CD14-positive monocyte (primary cell): ENCODE data around the gene ABCA12. TPM values are rescaled to one million over a fixed set of nuclear protein-coding genes. Genes with fewer than 3 reads are reported as not detected.

Experiments used
- DNase-seq, 3 donors: peaks; one replicate each; pipeline ENCODE4 v3.0.0-alpha.2; 2011 to 2022
- H2AFZ ChIP-seq: 2 replicates; pipeline ENCODE4 v1.6.0; 2012; ENCODE audit warnings: mild to moderate bottlenecking, low read depth, low read length, inconsistent platforms; ENCODE audit not compliant: insufficient read depth, poor library complexity, severe bottlenecking
- H3K27ac ChIP-seq, 2 donors: 1 replicate in 1 of 2; 2 replicates in 1 of 2; pipeline ENCODE4 v1.5.1; 2012 to 2013; ENCODE audit warnings: low read length in 2 of 2, control low read depth in 1 of 2, inconsistent platforms in 1 of 2, low read depth in 1 of 2, mild to moderate bottlenecking in 1 of 2
- H3K27me3 ChIP-seq, 2 donors: one replicate each; pipeline versions ENCODE4 v1.6.0 to v1.6.1; 2011 to 2013; ENCODE audit warnings: low read length in 2 of 2; ENCODE audit not compliant: control insufficient read depth in 2 of 2, insufficient read depth in 2 of 2
- H3K36me3 ChIP-seq, 2 donors: replicated peaks in 1 of 2; 1 replicate in 1 of 2; 2 replicates in 1 of 2; pipeline versions ENCODE4 v1.5.1 to v1.6.1; 2012 to 2013; ENCODE audit warnings: low read length in 2 of 2, control low read depth in 1 of 2, inconsistent platforms in 1 of 2, mild to moderate bottlenecking in 1 of 2; ENCODE audit not compliant: insufficient read depth in 2 of 2, control insufficient read depth in 1 of 2
- H3K4me1 ChIP-seq, 2 donors: 1 replicate in 1 of 2; 2 replicates in 1 of 2; pipeline versions ENCODE4 v1.5.1 to v1.6.1; 2012 to 2013; ENCODE audit warnings: low read length in 2 of 2, control low read depth in 1 of 2, inconsistent platforms in 1 of 2, mild to moderate bottlenecking in 1 of 2, moderate library complexity in 1 of 2; ENCODE audit not compliant: insufficient read depth in 2 of 2, control insufficient read depth in 1 of 2
- H3K4me2 ChIP-seq: replicated peaks from 2 replicates; pipeline ENCODE3; 2012; ENCODE audit warnings: low read length, moderate library complexity, mild to moderate bottlenecking; ENCODE audit not compliant: poor library complexity, severe bottlenecking; ENCODE audit errors: extremely low read depth
- H3K4me3 ChIP-seq, 3 experiments: fragments of 200-600 bp in 1 of 3; sonication (generic) in 1 of 3; replicated peaks in 1 of 3; 1 replicate in 2 of 3; 2 replicates in 1 of 3; pipeline ENCODE4 v1.5.1; 2011 to 2013; ENCODE audit warnings: low read length in 3 of 3, mild to moderate bottlenecking in 3 of 3, control low read depth in 2 of 3, low read depth in 2 of 3, inconsistent platforms in 1 of 3, moderate library complexity in 1 of 3
- H3K79me2 ChIP-seq: 2 replicates; pipeline ENCODE4 v1.6.0; 2012; ENCODE audit warnings: mild to moderate bottlenecking, control low read depth, inconsistent platforms, low read length, moderate library complexity; ENCODE audit not compliant: insufficient read depth
- H3K9ac ChIP-seq: 2 replicates; pipeline ENCODE4 v1.6.0; 2017; ENCODE audit warnings: low read length, mild to moderate bottlenecking; ENCODE audit not compliant: insufficient read depth, poor library complexity, severe bottlenecking
- H3K9me3 ChIP-seq, 2 donors: replicated peaks in 1 of 2; 1 replicate in 1 of 2; 2 replicates in 1 of 2; pipeline versions ENCODE4 v1.5.1 to v1.6.1; 2012 to 2013; ENCODE audit warnings: low read length in 2 of 2, control low read depth in 1 of 2; ENCODE audit not compliant: control insufficient read depth in 1 of 2, insufficient read depth in 1 of 2
- H4K20me1 ChIP-seq: 2 replicates; pipeline ENCODE4 v1.6.0; 2012; ENCODE audit warnings: mild to moderate bottlenecking, low read length, control low read depth, moderate library complexity; ENCODE audit not compliant: insufficient read depth
- H3K27ac Mint-ChIP-seq, 7 donors: one replicate each; pipeline ENCODE4 v1.8.0; 2020; ENCODE audit warnings: mild to moderate bottlenecking in 7 of 7, mixed read lengths in 7 of 7, moderate library complexity in 6 of 7, inconsistent platforms in 2 of 7
- H3K27me3 Mint-ChIP-seq, 3 donors: one replicate each; pipeline ENCODE4 v1.8.0; 2021 to 2022; ENCODE audit warnings: low read depth in 3 of 3, mild to moderate bottlenecking in 3 of 3, mixed read lengths in 3 of 3, moderate library complexity in 3 of 3, inconsistent platforms in 1 of 3
- H3K36me3 Mint-ChIP-seq, 2 donors: one replicate each; pipeline ENCODE4 v1.8.0; 2020; ENCODE audit warnings: mixed read lengths in 2 of 2, inconsistent platforms in 1 of 2, mild to moderate bottlenecking in 1 of 2
- H3K4me1 Mint-ChIP-seq: one replicate; pipeline ENCODE4 v1.8.0; 2020; ENCODE audit warnings: mild to moderate bottlenecking, mixed read lengths
- H3K4me3 Mint-ChIP-seq, 2 donors: one replicate each; pipeline ENCODE4 v1.8.0; 2020; ENCODE audit warnings: mild to moderate bottlenecking in 2 of 2, mixed read lengths in 2 of 2, moderate library complexity in 1 of 2
- H3K9me3 Mint-ChIP-seq, 7 donors: one replicate each; pipeline ENCODE4 v1.8.0; 2020 to 2022; ENCODE audit warnings: mixed read lengths in 7 of 7, mild to moderate bottlenecking in 6 of 7, moderate library complexity in 6 of 7, inconsistent platforms in 2 of 7
- WGBS: methylation state at CpG from one replicate; pipeline ENCODE4 v1.1.5; 2013; ENCODE audit warnings: missing lambda C conversion rate; ENCODE audit not compliant: insufficient coverage; 5-methylcytosine and 5-hydroxymethylcytosine counted together
- intact Hi-C, 2 donors: fragments of 100-400 bp; cut with micrococcal nuclease; formaldehyde crosslinking; loops; one replicate each; pipeline versions ENCODE4 v1.15.0 to v1.15.1; 2023
- polyA plus RNA-seq, 3 donors: library from polyadenylated mRNA; depleted of rRNA in 1 of 3; unstranded in 2 of 3; stranded (reverse) in 1 of 3; fragments of 300-500 nt in 2 of 3; fragments of >200 nt in 1 of 3; fragmentation: Illumina TruSeq in 2 of 3; gene quantifications; 1 replicate in 2 of 3; 2 replicates in 1 of 3; pipeline ENCODE4 v1.2.3, GENCODE V29; 2012 to 2021
- TF ChIP-seq, protein P1 (sequence below): fragments of 200-600 bp; IDR thresholded peaks from one replicate; pipeline ENCODE4 v1.8.0; 2022; ENCODE audit warnings: antibody characterized with exemption, mild to moderate bottlenecking

Gene ABCA12
- polyA plus RNA-seq, 3 donors, result not detected

DNA sequence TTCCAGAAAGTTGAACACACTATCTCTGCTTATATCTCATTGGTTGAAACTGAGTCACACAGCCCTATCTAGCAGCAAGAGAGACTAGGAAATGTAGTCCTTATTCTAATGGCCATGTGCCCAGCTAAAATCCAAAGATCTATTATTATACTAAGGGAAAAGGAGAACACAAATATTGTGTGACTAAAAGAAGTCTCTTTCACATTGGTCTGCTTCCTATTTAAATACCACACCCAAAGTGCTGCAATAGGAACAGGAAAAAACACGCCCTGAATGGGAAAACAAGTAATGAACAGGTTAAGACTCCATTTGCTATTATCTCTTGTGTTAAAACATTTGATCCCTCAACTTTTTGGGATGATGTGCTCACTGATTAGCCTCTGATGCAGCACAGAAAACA lies 242.2 kb downstream of the ABCA12 start:
- Histone ChIP-seq H3K36me3 (no peaks in the 10 kb centered on the region), H4K20me1 (no peaks in the 10 kb centered on the region), H2AFZ (no peak overlapping the region), H3K79me2 (no peaks in the 10 kb centered on the region), H3K9me3 (no peaks in the 10 kb centered on the region), H3K9ac (no peak overlapping the region), H3K4me2 (no peak overlapping the region), H3K27me3 (no peaks in the 10 kb centered on the region), H3K4me3 (no peak overlapping the region), H3K27ac (no peak overlapping the region), H3K4me1 (no peaks in the 10 kb centered on the region)
- no peak for DNase-seq
- peaks cover 0 to 2% (median 0%) of the 10 kb centered on the region in 3 donors for H3K27me3 Mint-ChIP-seq
- H3K36me3 Mint-ChIP-seq, result no peaks in the 10 kb centered on the region
- no CpG with 5 or more reads among the region's 1 CpG for WGBS
- peaks cover 0 to 9% (median 3%) of the 10 kb centered on the region in 7 donors for H3K9me3 Mint-ChIP-seq
- no peak overlapping the region for H3K27ac Mint-ChIP-seq
- intact Hi-C loops, result no loop called here
- H3K4me3 Mint-ChIP-seq, result no peak overlapping the region
- TF ChIP-seq, protein P1, sequence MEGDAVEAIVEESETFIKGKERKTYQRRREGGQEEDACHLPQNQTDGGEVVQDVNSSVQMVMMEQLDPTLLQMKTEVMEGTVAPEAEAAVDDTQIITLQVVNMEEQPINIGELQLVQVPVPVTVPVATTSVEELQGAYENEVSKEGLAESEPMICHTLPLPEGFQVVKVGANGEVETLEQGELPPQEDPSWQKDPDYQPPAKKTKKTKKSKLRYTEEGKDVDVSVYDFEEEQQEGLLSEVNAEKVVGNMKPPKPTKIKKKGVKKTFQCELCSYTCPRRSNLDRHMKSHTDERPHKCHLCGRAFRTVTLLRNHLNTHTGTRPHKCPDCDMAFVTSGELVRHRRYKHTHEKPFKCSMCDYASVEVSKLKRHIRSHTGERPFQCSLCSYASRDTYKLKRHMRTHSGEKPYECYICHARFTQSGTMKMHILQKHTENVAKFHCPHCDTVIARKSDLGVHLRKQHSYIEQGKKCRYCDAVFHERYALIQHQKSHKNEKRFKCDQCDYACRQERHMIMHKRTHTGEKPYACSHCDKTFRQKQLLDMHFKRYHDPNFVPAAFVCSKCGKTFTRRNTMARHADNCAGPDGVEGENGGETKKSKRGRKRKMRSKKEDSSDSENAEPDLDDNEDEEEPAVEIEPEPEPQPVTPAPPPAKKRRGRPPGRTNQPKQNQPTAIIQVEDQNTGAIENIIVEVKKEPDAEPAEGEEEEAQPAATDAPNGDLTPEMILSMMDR, result no peak
- H3K4me1 Mint-ChIP-seq, result peaks cover 5% of the 10 kb centered on the region

DNA sequence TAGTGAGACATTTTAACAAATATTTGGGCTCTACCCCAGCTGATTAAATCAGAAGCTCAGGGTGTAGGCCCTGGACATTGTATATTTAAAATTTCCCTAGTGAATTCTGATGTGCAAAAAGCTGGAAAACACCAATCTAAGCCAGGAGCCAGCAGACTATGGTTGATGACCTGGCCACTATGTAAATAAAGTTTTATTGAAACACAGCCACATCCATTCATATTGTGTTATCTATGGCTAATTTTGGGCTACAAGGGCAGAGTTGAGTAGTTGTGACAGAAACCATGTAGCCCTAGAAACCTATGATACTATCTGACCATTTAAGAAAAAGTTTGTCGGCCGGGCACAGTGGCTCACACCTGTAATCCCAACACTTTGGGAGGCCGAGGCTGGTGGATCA lies 243.0 kb downstream of the ABCA12 start:
- Histone ChIP-seq H3K4me3 (no peak overlapping the region), H3K9ac (no peak overlapping the region), H2AFZ (no peak overlapping the region), H3K27me3 (no peaks in the 10 kb centered on the region), H3K4me1 (no peaks in the 10 kb centered on the region), H3K36me3 (no peaks in the 10 kb centered on the region), H3K4me2 (no peak overlapping the region), H4K20me1 (no peaks in the 10 kb centered on the region), H3K27ac (no peak overlapping the region), H3K9me3 (no peaks in the 10 kb centered on the region), H3K79me2 (no peaks in the 10 kb centered on the region)
- intact Hi-C loops, result no loop called here
- peaks cover 0 to 8% (median 3%) of the 10 kb centered on the region in 7 donors for H3K9me3 Mint-ChIP-seq
- peaks cover 0 to 2% (median 0%) of the 10 kb centered on the region in 3 donors for H3K27me3 Mint-ChIP-seq
- no CpG with 5 or more reads among the region's 3 CpGs for WGBS
- no peak overlapping the region for H3K4me3 Mint-ChIP-seq
- no peak overlapping the region for H3K27ac Mint-ChIP-seq
- TF ChIP-seq, protein P1, result no peak
- DNase-seq, result no peak
- peaks cover 5% of the 10 kb centered on the region for H3K4me1 Mint-ChIP-seq
- no peaks in the 10 kb centered on the region for H3K36me3 Mint-ChIP-seq
